HEK293 (cell line): ENCODE measurements around the gene MED17.
A peak's percentile ranks its signal among the peaks of the same experiment; 100 is the strongest.

Experiments used
- CTCF ChIA-PET: fragments of 350-600 bp; formaldehyde crosslinking; extraction: SDS; loops from one replicate; lab custom pipeline; 2021; ENCODE audit warnings: antibody characterized with exemption; lab: Yijun Ruan, JAX
- POLR2A ChIA-PET: fragments of 300-600 bp; formaldehyde crosslinking; extraction: SDS; loops from one replicate; lab custom pipeline; 2020; ENCODE audit warnings: antibody characterized with exemption, inconsistent platforms; lab: Yijun Ruan, JAX
- H3K27ac ChIP-seq: fragments of 200-500 bp; sonication (Bioruptor generic); 2 replicates; pipeline ENCODE4 v1.5.1; 2014; ENCODE audit warnings: low read depth, low read length, control low read depth, inconsistent platforms; ENCODE audit errors: extremely low read depth
- H3K36me3 ChIP-seq, 2 experiments: fragments of 200-500 bp in 1 of 2; sonication (Bioruptor generic) in 1 of 2; 1 replicate in 1 of 2; 2 replicates in 1 of 2; pipeline ENCODE4 v1.5.1; 2014 to 2017; ENCODE audit warnings: inconsistent platforms in 2 of 2, low read length in 2 of 2; ENCODE audit not compliant: control insufficient read depth in 2 of 2, insufficient read depth in 1 of 2
- H3K4me1 ChIP-seq: fragments of 200-500 bp; sonication (Bioruptor generic); 2 replicates; pipeline ENCODE4 v1.5.1; 2014; ENCODE audit warnings: mild to moderate bottlenecking, low read length, inconsistent platforms; ENCODE audit not compliant: control insufficient read depth, insufficient read depth
- H3K4me3 ChIP-seq: 2 replicates; pipeline ENCODE4 v1.5.1; 2011; ENCODE audit warnings: low read depth, mild to moderate bottlenecking, control low read depth, low read length, moderate library complexity
- H3K9me3 ChIP-seq: fragments of 200-500 bp; sonication (Bioruptor generic); 2 replicates; pipeline ENCODE4 v1.5.1; 2014; ENCODE audit warnings: low read depth, low read length, inconsistent platforms; ENCODE audit not compliant: control insufficient read depth, insufficient read depth
- GLIS2 ChIP-seq: fragments of 450-650 bp; formaldehyde crosslinking; IDR thresholded peaks from 2 replicates; pipeline ENCODE4 v1.5.1; 2016; ENCODE audit warnings: missing biosample characterization, missing genetic modification characterization
- MZF1 ChIP-seq: fragments of 450-650 bp; formaldehyde crosslinking; IDR thresholded peaks from 2 replicates; pipeline ENCODE4 v1.5.1; 2017; ENCODE audit warnings: missing biosample characterization, missing genetic modification characterization, borderline replicate concordance
- PRDM1 ChIP-seq: fragments of 450-650 bp; formaldehyde crosslinking; IDR thresholded peaks from 2 replicates; pipeline ENCODE4; 2016; ENCODE audit warnings: missing biosample characterization, missing genetic modification characterization
- REPIN1 ChIP-seq: fragments of 450-650 bp; formaldehyde crosslinking; IDR thresholded peaks from 2 replicates; pipeline ENCODE4 v1.5.1; 2017; ENCODE audit warnings: missing biosample characterization, missing genetic modification characterization, low read depth
- TCF7L2 ChIP-seq: IDR thresholded peaks from 2 replicates; pipeline ENCODE4 v1.6.1; 2011; ENCODE audit warnings: low read depth, mild to moderate bottlenecking, inconsistent platforms, low read length, moderate library complexity, borderline replicate concordance
- ZBTB10 ChIP-seq: fragments of 450-650 bp; formaldehyde crosslinking; IDR thresholded peaks from 2 replicates; pipeline ENCODE4 v1.5.1; 2016; ENCODE audit warnings: missing biosample characterization, missing genetic modification characterization
- ZFHX2 ChIP-seq: fragments of 450-650 bp; formaldehyde crosslinking; conservative IDR thresholded peaks from 2 replicates; pipeline ENCODE4 v1.5.1; 2016; ENCODE audit warnings: missing biosample characterization, missing genetic modification characterization
- ZFP69B ChIP-seq: fragments of 450-650 bp; formaldehyde crosslinking; IDR thresholded peaks from 2 replicates; pipeline ENCODE4 v1.5.1; 2016; ENCODE audit warnings: missing biosample characterization, missing genetic modification characterization
- ZNF140 ChIP-seq: fragments of 450-650 bp; formaldehyde crosslinking; IDR thresholded peaks from 2 replicates; pipeline ENCODE4 v1.5.1; 2016; ENCODE audit warnings: missing biosample characterization, missing genetic modification characterization
- ZNF501 ChIP-seq: fragments of 450-650 bp; formaldehyde crosslinking; IDR thresholded peaks from 2 replicates; pipeline ENCODE4 v1.5.1; 2016; ENCODE audit warnings: missing biosample characterization, missing genetic modification characterization
- ZNF692 ChIP-seq: fragments of 450-650 bp; formaldehyde crosslinking; IDR thresholded peaks from 2 replicates; pipeline ENCODE4 v1.5.1; 2016; ENCODE audit warnings: missing biosample characterization, missing genetic modification characterization
- ZNF792 ChIP-seq: fragments of 450-650 bp; formaldehyde crosslinking; IDR thresholded peaks from 2 replicates; pipeline ENCODE4 v1.5.1; 2016; ENCODE audit warnings: missing biosample characterization, missing genetic modification characterization
- ZSCAN30 ChIP-seq: fragments of 450-650 bp; IDR thresholded peaks from 2 replicates; pipeline ENCODE4 v1.5.1; 2018; ENCODE audit warnings: missing biosample characterization, mild to moderate bottlenecking, missing genetic modification characterization, moderate library complexity
- TF ChIP-seq, protein P1 (sequence below): fragments of 450-650 bp; formaldehyde crosslinking; IDR thresholded peaks from 2 replicates; pipeline ENCODE4 v1.5.1; 2017; ENCODE audit warnings: missing biosample characterization, missing genetic modification characterization
- TF ChIP-seq, protein P2 (sequence below): fragments of 450-650 bp; formaldehyde crosslinking; IDR thresholded peaks from 2 replicates; pipeline ENCODE4 v1.5.1; 2016; ENCODE audit warnings: missing biosample characterization, missing genetic modification characterization, borderline replicate concordance

Gene MED17

GRCh38 chr11:93740031-93740729 lies 43.9 kb upstream of the MED17 start:
- Histone ChIP-seq H3K36me3 (peaks cover 7 to 58% of the 10 kb centered on the region in 2 experiments), H3K27ac (no peak overlapping the region; the same call in 1 of the 2 replicates), H3K4me1 (no peaks in the 10 kb centered on the region), H3K4me3 (peak overlapping the region; percentile 96), H3K9me3 (no peaks in the 10 kb centered on the region)
- no peak for TF ChIP-seq GLIS2 (tag by site-specific recombination)
- ChIA-PET CTCF (interaction anchor here (0.5 to 0.6 kb wide), 2 partner anchors 594 to 1279 kb away, joined by 3 read pairs; no protein-coding TSS in a partner anchor), POLR2A (interaction anchor here (0.6 to 5.6 kb wide), 6 partner anchors 9 to 65 kb away, joined by 3 to 149 read pairs (median 3); partner anchors contain the start of gene MED17)

GRCh38 chr11:93740730-93741093 lies 43.4 kb upstream of the MED17 start:
- Histone ChIP-seq H3K36me3 (peaks cover 3 to 52% of the 10 kb centered on the region in 2 experiments; a peak in 2 of 3 replicates), H3K27ac (peak overlapping the region; percentile 80), H3K4me3 (peak overlapping the region; percentile 96), H3K9me3 (no peaks in the 10 kb centered on the region), H3K4me1 (no peaks in the 10 kb centered on the region)
- CTCF ChIA-PET: interaction anchor here (0.5 to 0.6 kb wide), 3 partner anchors 110 to 1279 kb away, joined by 3 read pairs; partner anchors contain the start of gene VSTM5
- TF ChIP-seq ZBTB10: no peak
- no peak for TF ChIP-seq ZNF792 (tag by site-specific recombination)
- TF ChIP-seq, protein P1, sequence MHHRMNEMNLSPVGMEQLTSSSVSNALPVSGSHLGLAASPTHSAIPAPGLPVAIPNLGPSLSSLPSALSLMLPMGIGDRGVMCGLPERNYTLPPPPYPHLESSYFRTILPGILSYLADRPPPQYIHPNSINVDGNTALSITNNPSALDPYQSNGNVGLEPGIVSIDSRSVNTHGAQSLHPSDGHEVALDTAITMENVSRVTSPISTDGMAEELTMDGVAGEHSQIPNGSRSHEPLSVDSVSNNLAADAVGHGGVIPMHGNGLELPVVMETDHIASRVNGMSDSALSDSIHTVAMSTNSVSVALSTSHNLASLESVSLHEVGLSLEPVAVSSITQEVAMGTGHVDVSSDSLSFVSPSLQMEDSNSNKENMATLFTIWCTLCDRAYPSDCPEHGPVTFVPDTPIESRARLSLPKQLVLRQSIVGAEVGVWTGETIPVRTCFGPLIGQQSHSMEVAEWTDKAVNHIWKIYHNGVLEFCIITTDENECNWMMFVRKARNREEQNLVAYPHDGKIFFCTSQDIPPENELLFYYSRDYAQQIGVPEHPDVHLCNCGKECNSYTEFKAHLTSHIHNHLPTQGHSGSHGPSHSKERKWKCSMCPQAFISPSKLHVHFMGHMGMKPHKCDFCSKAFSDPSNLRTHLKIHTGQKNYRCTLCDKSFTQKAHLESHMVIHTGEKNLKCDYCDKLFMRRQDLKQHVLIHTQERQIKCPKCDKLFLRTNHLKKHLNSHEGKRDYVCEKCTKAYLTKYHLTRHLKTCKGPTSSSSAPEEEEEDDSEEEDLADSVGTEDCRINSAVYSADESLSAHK (tag by site-specific recombination): no peak
- no peak for TF ChIP-seq REPIN1 (tag by site-specific recombination)
- no peak for TF ChIP-seq MZF1
- POLR2A ChIA-PET: interaction anchor here (0.6 to 5.6 kb wide), 13 partner anchors 10 to 79 kb away, joined by 3 to 149 read pairs (median 4); partner anchors contain the start of genes CEP295 and MED17

DNA sequence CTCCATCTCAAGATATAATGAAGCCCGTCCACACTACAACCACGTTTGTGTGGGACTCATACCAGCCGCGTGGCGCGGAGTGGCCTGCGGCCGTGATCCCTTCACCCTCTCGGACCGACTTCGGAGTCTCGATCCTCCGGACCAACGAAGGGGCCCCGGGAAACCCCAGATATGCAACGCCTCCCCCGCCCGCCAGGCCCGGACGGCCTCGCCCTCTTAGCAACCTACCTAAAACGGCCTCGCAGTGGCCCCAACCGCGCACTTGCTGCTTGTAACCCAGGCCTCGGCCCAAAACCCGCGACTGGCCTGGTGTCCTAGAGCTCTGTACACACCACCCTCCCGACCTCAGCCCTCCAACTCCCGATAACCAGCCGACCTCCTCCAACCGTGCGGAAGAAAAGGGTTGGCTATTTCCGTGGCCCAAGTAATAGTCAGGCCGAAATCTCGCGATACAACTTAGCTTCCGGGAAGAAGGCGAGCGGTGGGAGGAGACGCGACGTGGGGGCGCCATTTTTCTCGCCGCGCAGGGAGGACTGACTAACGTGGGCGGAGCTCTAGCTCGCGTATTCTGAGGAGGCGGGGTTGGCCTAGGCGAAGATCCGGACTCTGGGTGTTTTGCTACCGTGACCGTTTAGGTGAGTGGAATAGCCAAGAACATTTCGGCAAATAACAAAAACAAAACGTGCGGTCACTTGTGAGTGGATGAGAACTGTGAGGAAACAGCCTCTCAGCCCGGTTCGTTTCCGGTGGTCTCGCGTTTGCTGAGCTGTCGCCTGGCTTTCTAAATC lies 42.8 kb upstream of the MED17 start, which contains the start of the genes C11orf54 and TAF1D:
Gene C11orf54, plus strand, starts transcription at position 579 of the 788 bp plus-strand sequence. CDS start 5,722 bp downstream, outside the sequence.
Gene TAF1D, minus strand, starts transcription at position 402 of the 788 bp plus-strand sequence. CDS start 2,191 bp downstream, outside the sequence.
- H3K4me3 ChIP-seq: peak within 1 kb of the TSS; percentile 96
- ChIA-PET POLR2A (interaction anchor here (0.6 to 5.6 kb wide), 24 partner anchors 10 to 1033 kb away, joined by 3 to 149 read pairs (median 4); partner anchors contain the start of genes AMOTL1, CEP295, MED17 and PANX1), CTCF (interaction anchor here (0.5 to 0.9 kb wide), 7 partner anchors 12 to 1278 kb away, joined by 3 to 6 read pairs (median 3); partner anchors contain the start of genes MED17 and VSTM5)
- H3K4me1 ChIP-seq: no peaks in the 10 kb centered on the region
- no peaks in the 10 kb centered on the region for H3K9me3 ChIP-seq
- H3K36me3 ChIP-seq: peaks cover 3 to 46% of the 10 kb centered on the region in 2 experiments; a peak in 2 of 3 replicates
- H3K27ac ChIP-seq: peak within 1 kb of the TSS; percentile 80
- TF ChIP-seq, protein P2, sequence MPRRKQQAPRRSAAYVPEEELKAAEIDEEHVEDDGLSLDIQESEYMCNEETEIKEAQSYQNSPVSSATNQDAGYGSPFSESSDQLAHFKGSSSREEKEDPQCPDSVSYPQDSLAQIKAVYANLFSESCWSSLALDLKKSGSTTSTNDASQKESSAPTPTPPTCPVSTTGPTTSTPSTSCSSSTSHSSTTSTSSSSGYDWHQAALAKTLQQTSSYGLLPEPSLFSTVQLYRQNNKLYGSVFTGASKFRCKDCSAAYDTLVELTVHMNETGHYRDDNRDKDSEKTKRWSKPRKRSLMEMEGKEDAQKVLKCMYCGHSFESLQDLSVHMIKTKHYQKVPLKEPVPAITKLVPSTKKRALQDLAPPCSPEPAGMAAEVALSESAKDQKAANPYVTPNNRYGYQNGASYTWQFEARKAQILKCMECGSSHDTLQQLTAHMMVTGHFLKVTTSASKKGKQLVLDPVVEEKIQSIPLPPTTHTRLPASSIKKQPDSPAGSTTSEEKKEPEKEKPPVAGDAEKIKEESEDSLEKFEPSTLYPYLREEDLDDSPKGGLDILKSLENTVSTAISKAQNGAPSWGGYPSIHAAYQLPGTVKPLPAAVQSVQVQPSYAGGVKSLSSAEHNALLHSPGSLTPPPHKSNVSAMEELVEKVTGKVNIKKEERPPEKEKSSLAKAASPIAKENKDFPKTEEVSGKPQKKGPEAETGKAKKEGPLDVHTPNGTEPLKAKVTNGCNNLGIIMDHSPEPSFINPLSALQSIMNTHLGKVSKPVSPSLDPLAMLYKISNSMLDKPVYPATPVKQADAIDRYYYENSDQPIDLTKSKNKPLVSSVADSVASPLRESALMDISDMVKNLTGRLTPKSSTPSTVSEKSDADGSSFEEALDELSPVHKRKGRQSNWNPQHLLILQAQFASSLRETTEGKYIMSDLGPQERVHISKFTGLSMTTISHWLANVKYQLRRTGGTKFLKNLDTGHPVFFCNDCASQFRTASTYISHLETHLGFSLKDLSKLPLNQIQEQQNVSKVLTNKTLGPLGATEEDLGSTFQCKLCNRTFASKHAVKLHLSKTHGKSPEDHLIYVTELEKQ (tag by site-specific recombination): no peak
- TF ChIP-seq ZSCAN30 (tag by site-specific recombination): no peak
- TF ChIP-seq ZFHX2 (tag by site-specific recombination): peak; percentile 83
- TF ChIP-seq ZFP69B (tag by site-specific recombination): peak; percentile 24; the same call in 1 of the 2 replicates
- TF ChIP-seq TCF7L2: no peak
- peak; percentile 74; the same call in 1 of the 2 replicates for TF ChIP-seq ZNF501 (tag by site-specific recombination)
- 0 out of 2 replicates have a peak, but pooled peaks have one; percentile 43 for TF ChIP-seq ZNF692 (tag by site-specific recombination)
- TF ChIP-seq PRDM1 (tag by site-specific recombination): no peak
- TF ChIP-seq ZNF140 (tag by site-specific recombination): no peak
